SW 1271 (cell line): Measurements from ENCODE around the gene KHNYN.
"Not testable (repeated sequence)": the region's sequence is repeated elsewhere in the genome, so short reads cannot be mapped to it uniquely, and the experiment has no call there.

Source experiments
- DNase-seq, 2 experiments: peaks; one replicate each; lab custom pipeline; 2025; lab: John Stamatoyannopoulos, UW

KHNYN gene

DNA sequence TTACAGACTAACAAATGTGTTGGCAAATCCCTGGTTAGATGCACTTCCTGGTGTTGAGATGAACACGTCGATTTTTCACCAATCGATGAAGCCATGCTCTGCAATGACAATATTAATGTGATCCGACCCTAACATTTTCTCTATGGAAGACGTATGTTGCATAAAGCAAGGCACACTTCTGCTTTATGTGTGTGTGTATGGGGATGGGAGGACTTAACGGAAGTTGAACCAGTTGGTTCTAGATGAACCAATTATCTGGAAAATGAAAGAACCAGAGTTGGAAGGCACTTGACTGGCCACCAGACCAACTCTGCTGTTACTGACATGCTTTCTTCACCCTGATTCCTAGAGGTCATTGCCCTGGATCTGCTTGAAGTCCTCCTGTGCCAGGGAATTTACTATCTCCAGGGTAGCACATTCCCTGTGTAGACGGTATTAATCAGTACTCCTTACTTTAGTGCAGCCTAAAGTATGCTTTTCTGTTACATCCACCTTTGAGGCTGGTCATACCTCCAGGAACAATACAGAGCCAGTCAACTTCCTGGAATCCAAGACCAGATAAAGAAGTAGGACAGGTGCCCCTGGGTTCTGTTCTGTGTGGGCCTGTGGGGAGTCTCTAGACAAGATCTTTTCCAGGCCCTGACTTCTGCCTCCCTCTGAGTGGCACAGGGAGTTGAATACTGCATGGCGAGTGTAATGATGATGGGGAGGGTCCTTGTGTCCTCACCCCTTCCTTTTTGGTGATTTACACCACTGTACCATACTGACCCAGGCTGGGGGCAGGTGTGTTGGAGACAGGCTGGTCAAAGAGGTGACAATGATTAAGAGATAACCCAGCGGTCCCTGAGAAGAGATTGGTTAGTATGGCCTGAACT is 8.7 kb downstream of the KHNYN start:
- no peak for DNase-seq

DNA sequence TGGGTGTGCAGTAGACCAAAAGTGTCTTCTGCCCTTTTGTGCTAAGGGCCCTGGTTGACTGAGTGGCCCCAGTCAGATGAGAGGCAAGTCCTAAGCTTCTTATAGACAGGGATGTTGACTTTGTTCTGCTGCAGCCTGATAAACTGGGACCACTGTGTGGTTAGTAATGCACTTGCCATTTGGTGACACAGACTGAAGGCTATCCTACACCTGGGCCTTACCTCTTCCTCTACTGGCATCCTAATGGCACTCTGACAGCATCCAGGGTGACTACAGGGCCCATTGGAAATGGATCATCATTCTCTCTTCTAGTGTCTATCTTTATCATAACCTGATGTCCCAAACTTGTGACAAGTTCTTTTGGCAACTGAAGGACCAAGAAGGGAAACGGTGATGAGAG is 9.5 kb downstream of the KHNYN start:
- no peak for DNase-seq

DNA sequence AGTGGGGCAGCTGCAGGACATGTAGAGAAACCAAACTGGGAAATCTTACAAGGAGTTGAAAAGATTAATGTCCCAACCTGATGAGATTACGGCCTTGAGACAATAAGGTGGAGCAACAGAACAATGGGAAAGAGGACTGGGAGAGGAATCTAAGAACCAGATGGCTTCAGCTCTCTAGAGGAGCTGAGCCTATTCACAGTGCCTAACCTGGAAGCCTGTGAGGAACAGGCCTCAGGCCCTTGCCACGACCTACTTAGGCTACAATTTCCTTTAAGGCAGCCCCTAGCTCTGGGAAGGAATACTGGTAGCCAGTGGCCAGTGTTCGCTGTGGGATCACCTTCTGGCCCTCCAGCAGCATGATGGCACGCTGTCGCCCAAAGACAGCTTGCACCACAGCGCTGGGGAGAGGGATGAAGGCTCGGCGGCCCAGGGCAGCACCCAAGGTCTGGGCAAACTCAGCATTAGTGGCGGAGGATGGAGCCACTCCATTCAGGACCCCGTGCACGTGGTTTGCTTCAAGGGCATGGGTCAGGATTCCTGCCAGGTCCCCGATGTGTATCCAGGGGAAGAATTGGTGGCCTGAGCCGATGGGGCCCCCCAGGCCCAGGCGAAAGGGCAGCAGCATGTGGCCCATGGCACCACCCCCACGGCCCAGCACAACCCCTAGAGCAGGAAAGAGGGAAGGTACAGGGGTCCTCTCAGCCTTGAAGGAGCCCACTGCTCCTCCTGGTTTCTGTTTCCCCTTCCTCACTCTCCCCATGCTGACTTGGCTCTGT is 10.3 kb downstream of the KHNYN start:
- DNase-seq = no peak

DNA sequence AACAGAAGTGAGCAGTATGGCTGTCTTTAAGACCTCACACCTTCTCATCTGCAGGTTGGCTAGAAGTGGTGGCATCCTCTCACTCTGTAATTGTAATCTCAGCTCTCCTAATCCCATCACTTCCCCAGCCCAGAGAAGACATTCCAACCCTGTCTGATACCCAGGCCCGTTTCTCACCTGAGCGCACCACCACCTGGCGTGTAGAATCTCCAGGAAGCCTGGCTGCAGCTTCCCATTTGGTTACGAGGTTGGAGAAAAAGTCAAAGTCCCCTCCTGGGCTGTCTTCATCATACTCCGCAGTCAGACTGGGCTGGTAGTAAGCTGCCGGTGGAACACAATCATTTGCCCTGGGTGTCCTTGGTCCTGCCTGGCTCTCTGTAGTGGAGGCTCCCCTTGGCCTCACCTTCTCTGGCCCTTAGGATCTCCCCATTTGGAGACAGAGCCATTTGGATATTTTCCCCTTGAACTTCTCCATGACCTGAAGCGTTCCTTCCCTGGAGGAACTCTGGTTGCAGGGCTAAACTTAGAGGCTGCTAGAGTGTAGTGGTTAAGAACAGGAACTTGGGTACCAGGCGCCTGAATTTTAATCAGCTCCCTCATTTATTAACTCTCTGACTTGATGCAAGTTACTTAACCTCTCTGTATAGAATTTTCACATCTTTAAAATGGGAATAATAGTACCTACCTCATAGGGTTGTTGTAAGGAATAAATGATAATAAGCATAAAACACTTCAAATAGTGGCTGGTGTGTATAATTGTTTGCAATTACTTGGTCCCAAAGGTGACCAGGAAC is 11.0 kb downstream of the KHNYN start:
- no peak for DNase-seq

DNA sequence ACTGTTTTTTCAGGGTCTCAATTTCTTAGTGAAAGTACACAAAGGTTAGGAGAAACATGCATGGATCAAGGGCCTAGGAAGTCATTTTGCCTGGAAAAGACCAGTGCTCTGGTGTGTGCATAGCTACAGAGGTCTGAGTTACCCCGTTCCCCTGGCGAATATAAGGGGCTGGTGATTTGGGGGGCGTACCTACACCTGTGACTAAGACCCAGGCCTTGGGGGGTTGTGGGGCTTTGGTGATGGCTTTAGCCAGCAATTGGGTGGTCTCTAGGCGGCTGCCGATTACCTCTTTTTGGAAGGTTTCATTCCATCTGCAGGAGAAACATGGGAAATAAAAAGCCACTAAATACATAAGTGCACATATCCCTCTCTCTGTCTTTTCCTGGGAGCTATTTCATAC is 11.7 kb downstream of the KHNYN start:
- DNase-seq = no peak

DNA sequence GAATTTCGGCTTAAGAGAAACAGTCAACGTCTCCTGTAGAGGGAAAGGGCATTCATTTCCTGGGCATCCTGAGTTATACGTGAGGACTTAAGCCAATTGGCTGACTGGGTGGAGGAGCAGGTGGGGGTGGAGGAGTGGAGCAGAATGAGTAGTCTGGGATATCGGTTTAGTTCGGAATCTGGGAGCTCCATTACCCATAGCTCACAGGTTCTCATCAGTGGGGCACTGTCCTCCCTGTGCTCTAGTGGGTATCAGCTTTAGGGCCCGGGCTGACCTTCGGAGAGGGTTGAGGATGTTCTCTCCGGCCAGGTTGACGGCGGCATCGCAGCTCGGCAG is 12.1 kb downstream of the KHNYN start:
- peak in 1 of 2 experiments; percentile 74 for DNase-seq

DNA sequence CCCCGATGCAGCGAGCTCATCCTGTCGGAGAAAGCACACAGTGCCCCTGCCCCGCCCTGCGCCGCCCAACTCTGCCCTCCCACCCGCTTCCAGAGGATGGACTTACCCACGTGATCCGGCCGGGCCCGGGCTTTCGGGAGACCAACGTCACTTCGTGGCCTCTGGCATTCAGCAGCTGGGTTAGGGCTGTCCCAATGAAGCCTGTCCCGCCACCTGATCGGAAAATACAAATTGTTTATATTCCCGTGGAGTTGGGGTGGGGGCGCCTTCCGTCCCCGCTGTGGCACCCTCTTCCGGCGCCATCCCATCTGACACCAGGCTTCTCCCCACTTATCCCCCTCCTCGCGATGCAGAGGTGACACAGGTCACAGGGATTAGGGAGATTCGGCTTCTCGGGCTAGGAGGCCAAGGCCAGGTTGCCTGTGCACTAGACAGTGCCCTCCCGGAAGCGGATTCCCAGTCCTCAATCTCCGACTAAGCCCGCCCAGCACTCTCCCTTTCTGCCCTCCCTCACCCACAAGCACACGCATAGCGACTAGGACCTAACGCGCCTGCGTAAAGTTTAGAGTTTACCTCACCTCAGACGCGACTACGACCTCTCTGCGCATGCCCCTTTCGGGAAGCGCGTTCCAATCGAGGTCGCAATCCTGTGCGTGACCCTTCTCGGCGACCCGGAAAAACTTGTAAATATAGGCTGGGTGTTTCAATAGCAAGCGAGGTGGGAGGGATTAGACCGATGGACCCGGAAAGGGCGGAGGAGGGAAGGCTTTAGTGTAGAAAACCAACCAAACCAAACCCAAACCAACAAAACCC is 12.7 kb downstream of the KHNYN start, which contains the start of gene SDR39U1:
TSS of gene SDR39U1 (minus strand) at position 537 of the 813 bp plus-strand sequence. CDS start at position 530, 7 bp downstream.
- DNase-seq = peak; percentile 96 to 98

DNA sequence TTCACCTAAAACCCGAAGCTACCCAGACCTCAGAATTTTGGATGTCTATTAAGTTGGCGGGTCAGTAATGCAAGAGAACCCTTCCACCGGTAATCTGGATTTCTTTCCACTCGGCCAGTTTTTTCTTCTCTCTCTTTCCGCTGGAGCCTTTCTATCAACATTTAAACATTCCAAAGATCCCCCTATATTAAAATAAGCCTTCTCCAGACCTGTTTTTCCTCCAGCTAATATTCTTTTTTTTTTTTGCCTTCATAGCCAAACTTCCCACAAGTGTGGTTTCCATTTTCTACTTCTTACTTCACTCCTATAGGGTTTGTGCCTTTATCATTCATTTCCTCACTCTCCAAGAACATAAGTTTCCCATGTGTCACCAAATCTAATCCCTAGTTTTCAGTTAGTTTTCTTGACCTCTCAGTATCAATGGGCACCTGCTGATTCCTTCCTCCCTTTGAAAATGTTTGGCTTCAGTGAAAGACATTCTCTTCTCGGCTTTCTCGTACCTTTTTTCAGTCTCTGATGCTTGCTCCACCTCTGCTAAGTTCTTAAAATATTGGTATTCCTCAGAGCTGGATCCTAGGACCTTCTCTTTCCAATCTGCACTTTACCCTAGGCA is 13.4 kb downstream of the KHNYN start:
- DNase-seq = peak in 1 of 2 experiments; percentile 28

DNA sequence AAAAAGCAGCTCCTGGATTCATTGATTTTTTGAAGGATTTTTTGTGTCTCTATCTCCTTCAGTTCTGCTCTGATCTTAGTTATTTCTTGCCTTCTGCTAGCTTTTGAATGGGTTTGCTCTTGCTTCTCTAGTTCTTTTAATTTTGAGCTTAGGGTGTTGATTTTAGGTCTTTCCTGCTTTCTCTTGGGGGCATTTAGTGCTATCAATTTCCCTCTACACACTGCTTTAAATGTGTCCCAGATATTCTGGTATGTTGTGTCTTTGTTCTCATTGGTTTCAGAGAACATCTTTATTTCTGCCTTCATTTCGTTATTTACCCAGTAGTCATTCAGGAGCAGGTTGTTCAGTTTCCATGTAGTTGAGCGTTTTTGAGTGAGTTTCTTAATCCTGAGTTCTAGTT is 21.1 kb downstream of the KHNYN start:
- not testable (repeated sequence) for DNase-seq

DNA sequence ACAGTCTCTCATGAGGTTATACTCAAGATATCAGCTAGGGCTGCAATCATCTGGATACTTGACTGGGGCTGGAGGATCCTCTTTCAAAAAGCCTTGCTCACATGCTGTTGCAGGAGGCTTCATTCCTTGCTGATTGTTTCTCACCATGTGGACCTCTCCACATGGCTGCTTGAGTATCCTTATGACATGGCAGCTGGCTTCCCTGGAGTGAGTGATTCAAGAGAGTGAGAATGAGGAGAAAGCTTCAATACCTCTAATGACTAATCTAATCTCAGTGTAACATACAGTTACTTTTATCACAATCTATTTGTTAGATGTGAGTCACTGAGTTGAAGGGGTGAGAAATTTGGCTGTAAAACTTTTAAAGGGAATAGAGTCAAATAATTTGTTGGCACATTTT is 27.2 kb downstream of the KHNYN start:
- no peak for DNase-seq

DNA sequence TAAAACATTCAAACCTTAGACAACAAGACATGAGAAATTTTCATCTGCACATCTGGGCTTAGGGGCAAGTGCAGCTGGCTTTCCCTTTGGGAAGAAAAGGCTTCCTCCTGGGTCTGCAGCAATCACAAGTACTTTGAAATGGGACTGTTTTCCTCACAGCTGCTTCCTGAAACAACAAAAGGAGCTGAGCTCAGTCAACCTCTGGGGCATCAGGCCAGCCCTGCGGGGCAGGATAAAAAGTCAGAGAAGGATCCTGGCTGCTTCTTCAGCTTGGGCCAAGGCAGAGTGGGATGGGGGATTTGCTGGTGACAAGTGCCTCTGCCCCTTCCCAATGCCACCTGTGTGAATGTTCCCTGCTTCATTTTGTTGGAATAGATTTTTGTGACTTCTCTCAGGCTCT is 29.0 kb downstream of the KHNYN start:
- DNase-seq = no peak

DNA sequence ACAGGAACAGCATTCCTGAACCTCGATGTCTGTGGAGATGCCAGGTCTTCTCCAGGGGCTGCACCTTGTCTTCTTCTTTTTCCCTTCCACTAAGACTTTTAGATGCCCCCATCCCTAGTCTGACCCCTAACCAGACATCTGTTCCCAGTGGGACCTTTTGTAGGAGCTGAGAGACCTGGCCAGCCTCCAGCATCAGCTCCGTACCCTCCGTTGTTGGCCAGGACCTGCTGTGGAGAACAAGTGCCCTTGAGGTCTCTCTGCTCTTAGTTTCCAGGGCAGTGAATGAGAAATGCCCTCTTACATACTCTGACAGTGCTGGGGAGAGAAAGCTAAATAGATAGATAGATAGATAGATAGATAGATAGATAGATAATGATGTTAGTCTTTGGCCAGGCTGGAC is 29.6 kb downstream of the KHNYN start:
- no peak for DNase-seq

DNA sequence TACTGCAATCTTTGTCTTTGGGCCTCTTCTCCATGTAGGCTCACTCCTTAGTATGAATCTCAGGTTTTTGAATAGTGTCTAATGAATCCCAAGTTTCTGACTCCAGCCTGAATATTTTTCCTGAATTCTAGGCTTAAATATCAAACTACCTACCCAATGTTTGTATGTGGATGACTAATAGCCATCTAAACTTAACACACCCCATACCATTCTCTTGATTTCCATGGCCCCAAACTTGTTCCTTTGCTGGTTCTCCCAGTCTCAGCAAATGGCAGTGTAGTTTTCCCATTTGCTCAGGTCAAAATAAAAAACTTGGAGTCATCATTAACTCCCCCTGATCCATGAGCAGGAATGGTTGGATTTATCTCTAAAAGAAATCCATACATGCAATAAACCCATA is 31.6 kb downstream of the KHNYN start:
- DNase-seq = no peak

DNA sequence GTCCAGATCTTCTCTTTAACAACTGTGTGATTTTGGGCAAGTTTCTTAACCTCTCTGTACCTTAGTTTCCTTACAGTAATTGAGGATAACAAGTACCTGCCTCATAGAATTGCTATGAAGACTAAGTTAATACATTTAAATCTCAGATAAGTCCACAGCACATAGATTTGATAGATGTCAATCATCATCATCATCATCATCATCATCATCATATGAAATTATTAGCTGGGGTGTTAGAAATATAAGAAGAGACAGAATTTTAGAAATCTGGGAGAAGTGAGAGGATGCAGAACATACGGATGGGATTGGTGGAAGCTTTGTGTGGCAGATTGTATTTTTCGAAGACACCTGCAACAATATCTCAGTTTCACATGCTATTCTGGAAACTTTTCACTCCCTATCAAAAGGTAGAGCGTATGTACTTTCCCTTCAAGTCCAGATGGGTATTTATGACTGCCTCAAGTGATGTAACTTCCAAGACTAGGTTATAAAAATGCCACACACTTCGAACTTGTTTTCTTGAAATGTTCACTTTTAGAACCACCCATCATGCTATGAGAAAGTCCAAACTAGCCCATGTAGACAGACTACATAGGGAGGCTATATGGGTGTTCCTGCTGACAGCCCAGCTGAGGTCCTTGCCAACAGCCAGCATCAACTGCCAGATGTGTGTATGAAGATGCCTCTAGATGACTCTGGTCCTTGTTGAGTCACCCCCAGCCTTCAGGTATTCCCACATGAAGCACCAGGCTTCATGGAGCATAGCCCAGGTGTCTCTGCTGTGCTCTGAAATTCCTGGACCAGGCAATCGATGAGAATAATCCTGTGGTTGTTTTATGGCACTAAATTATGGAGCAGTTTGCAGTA is 33.5 kb downstream of the KHNYN start:
- no peak for DNase-seq

DNA sequence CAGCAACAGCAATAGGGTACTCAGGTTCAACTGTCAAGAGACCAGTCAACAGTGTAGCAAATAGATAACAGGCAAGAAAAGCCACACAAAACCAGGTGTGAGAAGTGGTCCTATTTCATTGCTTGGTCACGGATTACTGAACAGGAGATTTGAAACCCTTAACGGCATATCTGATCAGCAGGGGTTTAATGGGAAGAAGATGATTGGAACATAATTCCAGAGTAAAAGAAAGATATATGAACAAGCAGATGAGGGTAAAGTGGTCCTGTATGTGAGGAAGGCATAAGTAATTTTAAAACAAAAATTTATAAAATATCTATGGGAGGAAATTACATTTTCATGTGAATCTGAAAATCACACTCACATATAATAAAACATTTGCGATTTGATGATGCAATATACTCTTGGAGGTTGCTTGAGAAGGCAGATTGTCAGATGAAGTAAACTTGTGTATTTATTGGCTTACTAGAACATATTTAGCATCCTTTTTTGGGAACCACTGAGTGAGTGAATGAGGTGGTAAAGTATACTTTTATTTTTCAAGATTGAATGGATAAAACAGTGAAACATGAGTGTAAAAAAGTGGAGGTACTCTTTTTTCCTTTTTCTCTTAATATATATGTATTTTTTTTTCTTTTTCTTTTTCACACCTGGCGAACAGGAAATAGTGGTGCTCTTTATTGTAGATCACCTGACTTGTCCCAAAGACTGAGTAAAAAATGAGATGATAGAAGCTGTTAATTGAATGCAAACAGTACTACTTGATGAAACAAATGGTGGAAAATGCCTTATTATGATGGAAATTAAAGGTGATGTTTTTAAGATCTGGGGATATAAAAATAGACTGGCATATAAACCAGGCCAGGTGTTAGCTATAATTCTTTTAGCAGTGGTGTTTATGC is 34.4 kb downstream of the KHNYN start:
- DNase-seq = no peak

DNA sequence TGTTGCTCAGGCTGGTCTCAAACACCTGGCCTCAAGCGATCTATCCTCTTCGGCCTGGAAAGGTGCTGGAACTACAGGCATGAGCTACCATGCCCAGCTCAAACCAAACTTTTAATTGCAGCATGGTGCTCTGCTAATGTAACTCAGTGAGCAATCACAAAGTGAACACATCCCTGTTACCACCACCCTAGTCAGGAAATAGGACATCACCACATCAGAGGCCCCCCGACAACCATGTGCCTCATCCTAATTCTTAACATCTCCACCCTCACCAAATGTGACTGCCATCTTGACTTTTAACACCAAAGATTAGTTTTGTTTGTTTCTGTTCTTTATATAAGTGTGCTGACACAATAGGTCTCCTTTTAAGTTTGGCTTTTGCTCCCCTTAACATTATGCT is 35.6 kb downstream of the KHNYN start:
- DNase-seq = no peak

DNA sequence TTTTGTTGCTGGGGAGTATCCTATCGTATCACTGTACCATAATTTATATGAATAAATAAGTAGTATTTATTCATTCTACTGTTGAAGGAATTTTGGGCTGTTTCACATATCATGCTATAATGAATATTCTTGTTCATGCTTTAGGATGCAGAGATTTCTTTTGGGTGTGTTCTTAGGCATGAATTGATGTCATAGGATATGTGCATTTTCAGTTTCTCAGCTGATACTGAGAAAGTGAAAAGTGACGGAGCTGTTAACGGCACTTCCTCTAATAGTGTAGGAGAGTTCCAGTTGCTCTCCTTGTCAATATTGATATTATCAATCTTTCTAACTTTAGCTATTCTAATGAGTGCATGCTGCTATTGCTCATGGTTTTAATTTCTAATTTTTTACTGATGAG is 36.1 kb downstream of the KHNYN start:
- no peak for DNase-seq

DNA sequence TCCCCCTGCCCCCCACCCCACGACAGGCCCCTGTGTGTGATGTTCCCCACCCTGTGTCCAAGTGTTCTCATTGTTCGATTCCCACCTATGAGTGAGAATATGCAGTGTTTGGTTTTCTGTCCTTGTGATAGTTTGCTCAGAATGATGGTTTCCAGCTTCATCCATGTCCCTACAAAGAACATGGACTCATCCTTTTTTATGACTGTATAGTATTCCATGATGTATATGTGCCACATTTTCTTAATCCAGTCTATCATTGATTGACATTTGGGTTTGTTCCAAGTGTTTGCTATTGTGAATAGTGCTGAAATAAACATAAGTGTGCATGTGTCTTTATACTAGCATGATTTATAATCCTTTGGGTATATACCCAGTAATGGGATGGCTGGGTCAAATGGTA is 40.7 kb downstream of the KHNYN start:
- DNase-seq = not testable (repeated sequence)

DNA sequence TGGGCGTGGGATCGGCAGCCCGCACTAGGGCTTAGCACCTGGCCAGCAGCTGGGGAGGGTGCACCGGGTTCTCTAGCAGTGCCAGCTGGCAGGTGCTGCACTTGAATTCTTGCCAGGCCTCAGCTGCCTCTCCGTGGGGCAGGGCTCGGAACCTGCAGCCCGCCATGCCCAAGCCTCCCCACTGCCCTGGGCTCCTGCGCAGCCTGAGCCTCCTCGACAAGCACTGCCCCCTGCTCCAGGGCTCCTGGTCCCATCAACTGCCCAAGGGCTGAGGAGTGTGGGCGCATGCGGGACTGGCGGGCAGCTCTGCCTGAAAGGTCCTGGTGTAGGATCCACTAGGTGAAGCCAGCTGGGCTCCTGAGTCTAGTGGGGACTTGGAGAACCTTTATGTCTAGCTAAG is 43.5 kb downstream of the KHNYN start:
- DNase-seq = no peak
